Measurements from ENCODE around the gene UBB. TPM values are rescaled to one million over a fixed set of nuclear protein-coding genes. Genes with fewer than 3 reads are reported as not detected.
"Not testable (repeated sequence)": the region's sequence is repeated elsewhere in the genome, so short reads cannot be mapped to it uniquely, and the experiment has no call there.

UBB gene
- total RNA-seq, 4 donors from 2014 or later = 426 to 1,167 (median 805) TPM

DNA sequence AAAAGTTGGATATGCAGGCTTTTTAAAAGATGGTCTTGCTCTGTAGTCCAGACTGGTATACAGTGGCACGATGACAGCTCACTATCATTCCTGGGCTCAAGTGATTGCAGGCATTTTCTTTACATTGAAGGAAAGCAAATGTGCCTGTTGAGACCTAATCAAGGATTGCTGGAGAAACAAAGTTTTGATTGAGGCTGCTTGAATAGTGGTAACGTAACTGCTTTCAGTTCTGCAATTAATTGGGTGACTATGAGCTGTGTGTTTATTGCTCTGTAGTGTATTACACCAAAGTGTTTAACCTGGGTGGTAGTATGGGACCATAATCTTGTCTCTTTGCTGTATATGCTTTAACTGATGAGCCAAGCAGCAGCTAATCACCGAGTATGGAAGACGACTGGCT is 2.3 kb downstream of the UBB start:
- 45 to 60% methylated on average over 1 to 4 of the region's 4 CpGs for WGBS, 2 donors (ENCODE audit: low coverage in 1 of 2)
- no peak for DNase-seq
- Histone ChIP-seq H3K4me3 (peak overlapping the region in 1 of 4 donors; percentile 80), H3K27me3 (no peaks in the 10 kb centered on the region), H3K36me3 (peaks cover 0 to 10% (median 5%) of the 10 kb centered on the region in 4 donors), H3K4me1 (peaks cover 14 to 70% (median 37%) of the 10 kb centered on the region in 4 donors), H3K9me3 (no peaks in the 10 kb centered on the region), H3K27ac (peak overlapping the region in 1 of 4 donors; percentile 91)
- no peak for TF ChIP-seq POLR2AphosphoS5 (IDR thresholded peaks at IDR 0.05)
- TF ChIP-seq EP300 (IDR thresholded peaks at IDR 0.05; ENCODE audit: low read depth) = no peak
- no peak for TF ChIP-seq POLR2A (IDR thresholded peaks at IDR 0.05)
- TF ChIP-seq, protein P1, sequence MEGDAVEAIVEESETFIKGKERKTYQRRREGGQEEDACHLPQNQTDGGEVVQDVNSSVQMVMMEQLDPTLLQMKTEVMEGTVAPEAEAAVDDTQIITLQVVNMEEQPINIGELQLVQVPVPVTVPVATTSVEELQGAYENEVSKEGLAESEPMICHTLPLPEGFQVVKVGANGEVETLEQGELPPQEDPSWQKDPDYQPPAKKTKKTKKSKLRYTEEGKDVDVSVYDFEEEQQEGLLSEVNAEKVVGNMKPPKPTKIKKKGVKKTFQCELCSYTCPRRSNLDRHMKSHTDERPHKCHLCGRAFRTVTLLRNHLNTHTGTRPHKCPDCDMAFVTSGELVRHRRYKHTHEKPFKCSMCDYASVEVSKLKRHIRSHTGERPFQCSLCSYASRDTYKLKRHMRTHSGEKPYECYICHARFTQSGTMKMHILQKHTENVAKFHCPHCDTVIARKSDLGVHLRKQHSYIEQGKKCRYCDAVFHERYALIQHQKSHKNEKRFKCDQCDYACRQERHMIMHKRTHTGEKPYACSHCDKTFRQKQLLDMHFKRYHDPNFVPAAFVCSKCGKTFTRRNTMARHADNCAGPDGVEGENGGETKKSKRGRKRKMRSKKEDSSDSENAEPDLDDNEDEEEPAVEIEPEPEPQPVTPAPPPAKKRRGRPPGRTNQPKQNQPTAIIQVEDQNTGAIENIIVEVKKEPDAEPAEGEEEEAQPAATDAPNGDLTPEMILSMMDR (IDR thresholded peaks at IDR 0.05) = no peak
- intact Hi-C loops (cut with DNase I; ENCODE audit: low total_unique reads) = loop anchor here (10.0 kb wide), 1 partner anchor 62 kb away; no protein-coding TSS in a partner anchor
- in situ Hi-C loops (cut with MboI; ENCODE audit: low pct_ligation_motif_present in 1 of 4, low pct_unique_long_range_greater_than_20kb in 1 of 4, low sequenced_read_pairs in 3 of 4) = loop anchor here in 2 of 4 donors (10.0 kb wide), 1 partner anchor 52 kb away; no protein-coding TSS in a partner anchor

DNA sequence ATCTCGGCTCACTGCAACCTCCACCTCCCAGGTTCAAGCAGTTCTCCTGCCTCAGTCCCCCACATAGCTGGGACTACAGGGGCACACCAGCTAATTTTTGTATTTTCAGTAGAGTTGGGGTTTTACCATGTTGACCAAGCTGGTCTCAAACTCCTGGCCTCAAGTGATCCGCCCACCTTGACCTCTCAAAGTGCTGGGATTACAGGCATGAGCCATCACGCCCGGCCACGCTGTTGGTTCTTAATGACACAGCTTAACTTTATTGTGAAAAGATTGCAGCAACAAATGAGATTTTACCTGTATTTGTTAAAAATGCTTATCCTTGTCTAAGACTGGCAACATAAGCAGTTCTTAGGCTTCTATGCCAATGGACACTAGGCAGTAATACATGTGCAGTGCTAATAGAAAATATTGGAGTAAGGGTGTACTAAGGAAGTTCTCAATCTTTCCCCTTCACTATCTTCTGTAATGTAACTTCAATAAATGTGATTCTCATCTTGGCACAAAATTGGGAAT is 2.9 kb downstream of the UBB start:
- peaks cover 14 to 65% (median 36%) of the 10 kb centered on the region in 4 donors for H3K4me1 ChIP-seq
- intact Hi-C loops (cut with DNase I; ENCODE audit: low total_unique reads) = loop anchor here (10.0 kb wide), 1 partner anchor 61 kb away; no protein-coding TSS in a partner anchor

DNA sequence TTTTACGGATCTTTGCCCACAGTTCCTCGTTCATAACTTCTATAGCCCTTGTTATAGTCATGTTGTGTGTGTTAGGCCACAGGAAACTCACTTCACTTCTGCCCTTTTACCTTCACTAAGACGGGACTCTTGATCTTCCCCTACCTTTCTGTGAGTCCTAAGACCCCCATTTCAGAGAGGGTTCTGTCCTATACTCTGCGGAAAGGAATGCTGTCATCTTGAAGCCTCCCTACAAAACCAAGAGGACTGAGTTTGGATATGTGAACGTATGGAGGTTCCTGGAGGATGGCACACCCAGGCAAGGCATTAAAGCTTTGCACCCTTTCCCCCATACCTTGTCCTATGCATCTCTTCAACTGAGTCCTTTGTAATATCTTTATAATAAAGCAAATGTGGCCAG is 3.7 kb downstream of the UBB start:
- H3K4me3 ChIP-seq = no peak overlapping the region
- in situ Hi-C loops (cut with MboI; ENCODE audit: low pct_ligation_motif_present in 1 of 4, low pct_unique_long_range_greater_than_20kb in 1 of 4, low sequenced_read_pairs in 3 of 4) = loop anchor here in 2 of 4 donors (10.0 kb wide), 1 partner anchor 50 kb away; no protein-coding TSS in a partner anchor
- H3K36me3 ChIP-seq = peaks cover 0 to 10% (median 5%) of the 10 kb centered on the region in 4 donors
- H3K27me3 ChIP-seq = no peaks in the 10 kb centered on the region
- WGBS, 2 donors (ENCODE audit: low coverage in 1 of 2) = 50 to 52% methylated on average over 3 to 5 of the region's 5 CpGs
- H3K4me1 ChIP-seq = peaks cover 14 to 58% (median 34%) of the 10 kb centered on the region in 4 donors
- DNase-seq = no peak
- intact Hi-C loops (cut with DNase I; ENCODE audit: low total_unique reads) = loop anchor here (10.0 kb wide), 1 partner anchor 60 kb away; no protein-coding TSS in a partner anchor
- TF ChIP-seq EP300 (IDR thresholded peaks at IDR 0.05; ENCODE audit: low read depth) (no peak), POLR2AphosphoS5 (IDR thresholded peaks at IDR 0.05) (no peak), POLR2A (IDR thresholded peaks at IDR 0.05) (no peak)
- TF ChIP-seq, protein P1 (IDR thresholded peaks at IDR 0.05) = no peak
- peak overlapping the region in 1 of 4 donors; percentile 86 for H3K27ac ChIP-seq
- no peaks in the 10 kb centered on the region for H3K9me3 ChIP-seq

More for the DNA sequence above, 2.9 kb downstream of the UBB start:
- in situ Hi-C loops (cut with MboI; ENCODE audit: low pct_ligation_motif_present in 1 of 4, low pct_unique_long_range_greater_than_20kb in 1 of 4, low sequenced_read_pairs in 3 of 4) = loop anchor here in 2 of 4 donors (10.0 kb wide), 1 partner anchor 51 kb away; no protein-coding TSS in a partner anchor
- no peaks in the 10 kb centered on the region for H3K27me3 ChIP-seq
- peaks cover 0 to 10% (median 5%) of the 10 kb centered on the region in 4 donors for H3K36me3 ChIP-seq
- no peaks in the 10 kb centered on the region for H3K9me3 ChIP-seq
- 89 to 100% methylated on average over 1 to 5 of the region's 5 CpGs for WGBS, 2 donors (ENCODE audit: low coverage in 1 of 2)
- no peak overlapping the region for H3K27ac ChIP-seq
- DNase-seq = no peak
- TF ChIP-seq POLR2A (IDR thresholded peaks at IDR 0.05) = no peak
- no peak for TF ChIP-seq POLR2AphosphoS5 (IDR thresholded peaks at IDR 0.05)
- TF ChIP-seq, protein P1 (IDR thresholded peaks at IDR 0.05) = no peak
- no peak overlapping the region for H3K4me3 ChIP-seq

DNA sequence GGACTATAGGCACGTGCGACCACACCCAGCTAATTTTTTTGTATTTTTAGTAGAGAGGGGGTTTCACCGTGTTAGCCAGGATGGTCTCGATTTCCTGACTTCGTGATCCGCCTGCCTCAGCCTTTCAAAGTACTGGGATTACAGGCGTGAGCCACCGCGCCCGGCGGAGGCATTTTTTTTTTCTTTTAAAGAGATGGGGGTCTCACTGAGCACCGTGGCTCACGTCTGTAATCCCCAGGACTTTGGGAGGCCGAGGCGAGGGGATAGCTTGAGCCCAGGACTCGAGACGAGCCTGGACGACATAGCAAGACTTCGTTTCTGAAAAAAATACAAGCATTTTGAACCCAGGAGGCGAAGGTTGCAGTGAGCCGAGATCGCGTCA is 5.2 kb downstream of the UBB start:
- Histone ChIP-seq H3K4me3 (peak overlapping the region in 3 of 4 donors; percentile 30 to 66 (median 43)), H3K4me1 (peaks cover 14 to 51% (median 34%) of the 10 kb centered on the region in 4 donors), H3K27ac (peak overlapping the region; percentile 66 to 86 (median 70))
- WGBS, 2 donors (ENCODE audit: low coverage in 1 of 2) = 0 to 50% methylated on average over 3 to 23 of the region's 23 CpGs
- in situ Hi-C loops (cut with MboI; ENCODE audit: low pct_ligation_motif_present in 1 of 4, low pct_unique_long_range_greater_than_20kb in 1 of 4, low sequenced_read_pairs in 3 of 4) = loop anchor here in 2 of 4 donors (10.0 kb wide), 1 partner anchor 49 kb away; no protein-coding TSS in a partner anchor
- not testable (repeated sequence) for H3K27me3 ChIP-seq, DNase-seq, H3K9me3 ChIP-seq, H3K36me3 ChIP-seq
- intact Hi-C loops (cut with DNase I; ENCODE audit: low total_unique reads) = loop anchor here (10.0 kb wide), 1 partner anchor 59 kb away; no protein-coding TSS in a partner anchor
